PC-3 (cell line): ENCODE measurements around the gene TBC1D2. TPM values are rescaled to one million over a fixed set of nuclear protein-coding genes. Genes with fewer than 3 reads are reported as not detected.

Experiments
- ATAC-seq: fragments of 200-7000 bp; cut with Tn5 transposase; 2 replicates; pipeline ENCODE4 v1.9.1; 2020; ENCODE audit warnings: mild to moderate bottlenecking, moderate library complexity
- BruUV-seq: library from RNA; stranded (reverse); fragments of 400-500 nt; replicated peaks from 2 replicates; lab custom pipeline; 2021; lab: Mats Ljungman, UMichigan
- CTCF ChIA-PET: fragments of 300-600 bp; sonication (Branson Sonifier 250); formaldehyde crosslinking; loops from one replicate; lab custom pipeline; 2022; ENCODE audit warnings: antibody characterized with exemption; lab: Charles Lee
- POLR2A ChIA-PET: fragments of 300-600 bp; sonication (Branson Sonifier 250); formaldehyde crosslinking; loops from one replicate; lab custom pipeline; 2022; ENCODE audit warnings: antibody characterized with exemption; ENCODE audit not compliant: unreplicated experiment; lab: Charles Lee
- DNase-seq: peaks from one replicate; pipeline ENCODE4 v3.0.0-alpha.2; 2015
- H2AFZ ChIP-seq: fragments of 300-600 bp; sonication (generic); 2 replicates; pipeline ENCODE4 v1.6.0; 2016; ENCODE audit warnings: antibody characterized with exemption, low read length
- H3F3A ChIP-seq: fragments of 300-600 bp; sonication (generic); one replicate; pipeline ENCODE4 v1.6.0; 2017; ENCODE audit warnings: antibody characterized with exemption, low read length, control low read depth, mild to moderate bottlenecking; ENCODE audit not compliant: unreplicated experiment
- H3K27ac ChIP-seq: fragments of 300-600 bp; sonication (generic); 2 replicates; pipeline ENCODE4 v1.5.1; 2016; ENCODE audit warnings: mild to moderate bottlenecking, low read length
- H3K27me3 ChIP-seq: fragments of 300-600 bp; sonication (generic); 2 replicates; pipeline ENCODE4 v1.6.1; 2016; ENCODE audit warnings: low read length, mixed read lengths
- H3K36me3 ChIP-seq: fragments of 300-600 bp; sonication (generic); 2 replicates; pipeline ENCODE4 v1.6.1; 2016; ENCODE audit warnings: low read depth, mixed run types, low read length, mixed read lengths
- H3K4me1 ChIP-seq: fragments of 300-600 bp; sonication (generic); 2 replicates; pipeline ENCODE4 v1.5.1; 2016; ENCODE audit warnings: low read length; ENCODE audit not compliant: insufficient read depth
- H3K4me2 ChIP-seq: fragments of 300-600 bp; sonication (generic); 2 replicates; pipeline ENCODE4 v1.6.0; 2016; ENCODE audit warnings: low read length
- H3K4me3 ChIP-seq: fragments of 300-600 bp; sonication (generic); 2 replicates; pipeline ENCODE4 v1.5.1; 2016; ENCODE audit warnings: mild to moderate bottlenecking, low read length, mixed read lengths
- H3K79me2 ChIP-seq: fragments of 300-600 bp; sonication (generic); 2 replicates; pipeline ENCODE4 v1.6.1; 2017; ENCODE audit warnings: low read length, mixed read lengths
- H3K9ac ChIP-seq: fragments of 300-600 bp; sonication (generic); 2 replicates; pipeline ENCODE4 v1.6.0; 2016; ENCODE audit warnings: mild to moderate bottlenecking, low read length
- H3K9me2 ChIP-seq: fragments of 300-600 bp; sonication (generic); replicated peaks from 2 replicates; pipeline ENCODE4 v1.6.1; 2016; ENCODE audit warnings: mixed run types, low read length, mixed read lengths
- H3K9me3 ChIP-seq: fragments of 300-600 bp; sonication (generic); 2 replicates; pipeline ENCODE4 v1.6.1; 2016; ENCODE audit warnings: low read length, mixed read lengths
- H4K20me1 ChIP-seq: fragments of 300-600 bp; sonication (generic); 2 replicates; pipeline ENCODE4 v1.6.1; 2016; ENCODE audit warnings: low read length, mixed read lengths
- EZH2 ChIP-seq: fragments of 300-600 bp; sonication (generic); IDR thresholded peaks from one replicate; pipeline ENCODE4 v1.6.1; 2017; ENCODE audit warnings: antibody characterized with exemption, mild to moderate bottlenecking, low read length; ENCODE audit not compliant: unreplicated experiment
- EZH2phosphoT487 ChIP-seq: fragments of 300-600 bp; sonication (generic); IDR thresholded peaks from 2 replicates; pipeline ENCODE4 v1.6.1; 2018; ENCODE audit warnings: mild to moderate bottlenecking, antibody characterized with exemption, low read length, borderline replicate concordance
- intact Hi-C: fragments of 100-400 bp; cut with micrococcal nuclease; formaldehyde crosslinking; loops from 2 replicates; pipeline ENCODE4 v1.9.0; 2023
- total RNA-seq: library from RNA; depleted of rRNA; stranded (reverse); fragments of >200 nt; gene quantifications from 2 replicates; pipeline ENCODE4 v1.2.3, GENCODE V29; 2014
- TF ChIP-seq, protein P1 (sequence below): fragments of 300-600 bp; sonication (generic); conservative IDR thresholded peaks from 2 replicates; pipeline ENCODE4 v1.5.1; 2017; ENCODE audit warnings: antibody characterized with exemption, low read depth, mild to moderate bottlenecking, low read length

Gene TBC1D2
- total RNA-seq, 1 experiment from 2014 or later, result 7.4 TPM

DNA sequence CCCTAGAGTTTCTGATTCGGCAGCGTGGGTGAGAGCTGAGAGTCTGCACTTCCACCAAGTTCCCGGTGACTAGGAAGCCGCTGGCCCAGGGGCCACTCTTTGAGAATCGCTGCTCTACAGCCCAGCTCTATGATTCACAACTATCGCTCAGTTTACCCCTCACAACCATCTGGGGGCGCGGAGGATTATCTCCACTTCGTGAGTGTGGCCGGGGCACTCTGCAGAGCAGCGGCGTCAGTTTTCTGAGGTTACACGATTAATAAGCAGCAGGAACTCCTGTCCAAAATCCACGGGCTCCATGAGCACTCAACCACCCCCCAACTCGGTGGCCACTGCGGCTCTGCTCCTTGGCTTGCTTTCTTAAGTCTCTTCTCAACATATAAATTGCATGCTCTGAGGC, 82.3 kb downstream of the TBC1D2 start:
- H3F3A ChIP-seq, result no peaks in the 10 kb centered on the region
- H3K27me3 ChIP-seq, result no peaks in the 10 kb centered on the region
- H3K9me3 ChIP-seq, result no peaks in the 10 kb centered on the region
- no peak for ATAC-seq
- H3K4me1 ChIP-seq, result peaks cover 21% of the 10 kb centered on the region
- TF ChIP-seq, protein P1, sequence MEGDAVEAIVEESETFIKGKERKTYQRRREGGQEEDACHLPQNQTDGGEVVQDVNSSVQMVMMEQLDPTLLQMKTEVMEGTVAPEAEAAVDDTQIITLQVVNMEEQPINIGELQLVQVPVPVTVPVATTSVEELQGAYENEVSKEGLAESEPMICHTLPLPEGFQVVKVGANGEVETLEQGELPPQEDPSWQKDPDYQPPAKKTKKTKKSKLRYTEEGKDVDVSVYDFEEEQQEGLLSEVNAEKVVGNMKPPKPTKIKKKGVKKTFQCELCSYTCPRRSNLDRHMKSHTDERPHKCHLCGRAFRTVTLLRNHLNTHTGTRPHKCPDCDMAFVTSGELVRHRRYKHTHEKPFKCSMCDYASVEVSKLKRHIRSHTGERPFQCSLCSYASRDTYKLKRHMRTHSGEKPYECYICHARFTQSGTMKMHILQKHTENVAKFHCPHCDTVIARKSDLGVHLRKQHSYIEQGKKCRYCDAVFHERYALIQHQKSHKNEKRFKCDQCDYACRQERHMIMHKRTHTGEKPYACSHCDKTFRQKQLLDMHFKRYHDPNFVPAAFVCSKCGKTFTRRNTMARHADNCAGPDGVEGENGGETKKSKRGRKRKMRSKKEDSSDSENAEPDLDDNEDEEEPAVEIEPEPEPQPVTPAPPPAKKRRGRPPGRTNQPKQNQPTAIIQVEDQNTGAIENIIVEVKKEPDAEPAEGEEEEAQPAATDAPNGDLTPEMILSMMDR, result no peak
- no peak for TF ChIP-seq EZH2phosphoT487
- no peak for TF ChIP-seq EZH2
- 0 out of 2 replicates have a peak overlapping the region, but pooled peaks have one; percentile 7 for H3K27ac ChIP-seq
- no peak for DNase-seq
- H3K4me3 ChIP-seq, result no peak overlapping the region
- peak overlapping the region; percentile 16 for H3K4me2 ChIP-seq
- H3K9me2 ChIP-seq, result no peaks in the 10 kb centered on the region
- no TSS peak for BruUV-seq
- H3K36me3 ChIP-seq, result no peaks in the 10 kb centered on the region
- no peaks in the 10 kb centered on the region for H3K79me2 ChIP-seq
- no peaks in the 10 kb centered on the region for H4K20me1 ChIP-seq
- intact Hi-C loops, result no loop called here
- no peak overlapping the region for H3K9ac ChIP-seq
- no peak overlapping the region for H2AFZ ChIP-seq
- ChIA-PET POLR2A (no interaction called here), CTCF (no interaction called here)

GRCh38 chr9:98172604-98173003, 82.8 kb downstream of the TBC1D2 start:
- Histone ChIP-seq H3K4me1 (peaks cover 21% of the 10 kb centered on the region), H2AFZ (no peak overlapping the region), H3K4me3 (no peak overlapping the region), H3K9me2 (no peaks in the 10 kb centered on the region), H3K9me3 (no peaks in the 10 kb centered on the region), H3K27me3 (no peaks in the 10 kb centered on the region), H3F3A (no peaks in the 10 kb centered on the region), H3K79me2 (no peaks in the 10 kb centered on the region), H3K9ac (no peak overlapping the region), H3K36me3 (no peaks in the 10 kb centered on the region), H4K20me1 (no peaks in the 10 kb centered on the region), H3K27ac (0 out of 2 replicates have a peak overlapping the region, but pooled peaks have one; percentile 7), H3K4me2 (peak overlapping the region; percentile 16)
- BruUV-seq, result no TSS peak
- intact Hi-C loops, result no loop called here
- peak; percentile 73 for ATAC-seq
- DNase-seq, result peak; percentile 70
- CTCF ChIA-PET, result no interaction called here
- TF ChIP-seq EZH2 (no peak), EZH2phosphoT487 (no peak)
- TF ChIP-seq, protein P1, result no peak
- POLR2A ChIA-PET, result no interaction called here

GRCh38 chr9:98171176-98171925, 84.1 kb downstream of the TBC1D2 start:
- H3F3A ChIP-seq, result no peaks in the 10 kb centered on the region
- DNase-seq (no peak), ATAC-seq (no peak)
- H3K4me2 ChIP-seq, result no peak overlapping the region
- no peak overlapping the region for H3K27ac ChIP-seq
- ChIA-PET CTCF (no interaction called here), POLR2A (no interaction called here)
- no peaks in the 10 kb centered on the region for H4K20me1 ChIP-seq
- no peak overlapping the region for H3K4me3 ChIP-seq
- BruUV-seq, result no TSS peak
- no peak overlapping the region for H3K9ac ChIP-seq
- H3K4me1 ChIP-seq, result peaks cover 21% of the 10 kb centered on the region
- intact Hi-C loops, result no loop called here
- H3K9me2 ChIP-seq, result no peaks in the 10 kb centered on the region
- no peaks in the 10 kb centered on the region for H3K9me3 ChIP-seq
- H2AFZ ChIP-seq, result no peak overlapping the region
- no peaks in the 10 kb centered on the region for H3K36me3 ChIP-seq
- no peaks in the 10 kb centered on the region for H3K79me2 ChIP-seq
- no peaks in the 10 kb centered on the region for H3K27me3 ChIP-seq
- TF ChIP-seq EZH2phosphoT487, result no peak
- TF ChIP-seq, protein P1, result no peak
- TF ChIP-seq EZH2, result no peak
